Renal cortex interstitium (tissue), 15 donors: ENCODE data around the gene SLIT1. TPM values are rescaled to one million over a fixed set of nuclear protein-coding genes. Genes with fewer than 3 reads are reported as not detected.
A peak's percentile ranks its signal among the peaks of the same experiment; 100 is the strongest.

Source experiments
- DNase-seq, 11 donors: peaks; one replicate each; pipeline ENCODE4 v3.0.0-alpha.2; 2013; ENCODE audit warnings: low read depth in 9 of 11, low spot score in 4 of 11; ENCODE audit errors: extremely low read depth in 1 of 11
- long read RNA-seq, 16 experiments: transcript quantifications; one replicate each; lab custom pipeline, GENCODE V29; 2026
- polyA plus RNA-seq, 3 donors: library from polyadenylated mRNA; unstranded; fragments of 120-200 nt; gene quantifications; one replicate each; pipeline ENCODE4 v1.2.1, GENCODE V29; 2013; ENCODE audit not compliant: insufficient read length in 3 of 3

The SLIT1 gene
- polyA plus RNA-seq = 1 to 10 TPM; 6.9 to 7.7 (median 7.6) TPM
- long read RNA-seq, donor 1 = 0 reads
- long read RNA-seq, donor 2 = 0 reads
- long read RNA-seq, donor 3 = 0 reads
- long read RNA-seq, donor 4 = 0 reads
- long read RNA-seq, donor 5 = 0 reads
- long read RNA-seq, donor 6 = 0 reads
- long read RNA-seq, donor 7 = 0 reads
- long read RNA-seq, donor 8 = 0 reads
- long read RNA-seq, donor 9 = 0 reads
- long read RNA-seq, donor 10, full-length matches to known transcripts = 1 of 1 reads
- long read RNA-seq, donor 10, partial matches to known transcripts = 0 of 1 reads
- long read RNA-seq, donor 10, other reads (novel, unspliced or antisense) = 0 of 1 reads
- long read RNA-seq, donor 11 = 0 reads
- long read RNA-seq, donor 12 = 0 reads
- long read RNA-seq, donor 13 = 0 reads
- long read RNA-seq, donor 14 = 0 reads
- long read RNA-seq, donor 15 = 0 reads
- long read RNA-seq, donor 16 = 0 reads

GRCh38 chr10:97185326-97186058 is at the start of gene SLIT1:
Gene SLIT1, minus strand, starts transcription at chr10:97185959. Its CDS starts 285 bp downstream, at chr10:97185674.
- peak in 1 of 11 donors; percentile 44 for DNase-seq

DNA sequence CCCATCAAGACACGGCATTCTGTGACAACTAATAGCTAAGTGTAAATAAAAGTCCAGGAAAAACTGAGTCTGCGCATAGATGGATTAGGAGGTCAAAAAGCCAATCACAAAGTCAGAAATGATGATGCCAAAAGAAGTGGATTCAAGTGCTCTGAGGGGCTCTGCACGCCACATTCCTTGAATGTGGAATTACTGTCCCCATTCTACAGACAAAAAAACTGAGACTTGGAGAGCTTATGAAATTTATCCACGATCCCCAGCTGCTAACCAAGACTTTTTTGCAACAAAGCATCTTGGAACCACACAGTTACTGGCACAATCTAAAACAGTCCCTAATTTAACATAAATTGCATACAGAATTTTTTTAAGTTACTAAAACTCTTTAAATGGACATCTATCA is 49.6 kb upstream of the SLIT1 start:
- no peak for DNase-seq

DNA sequence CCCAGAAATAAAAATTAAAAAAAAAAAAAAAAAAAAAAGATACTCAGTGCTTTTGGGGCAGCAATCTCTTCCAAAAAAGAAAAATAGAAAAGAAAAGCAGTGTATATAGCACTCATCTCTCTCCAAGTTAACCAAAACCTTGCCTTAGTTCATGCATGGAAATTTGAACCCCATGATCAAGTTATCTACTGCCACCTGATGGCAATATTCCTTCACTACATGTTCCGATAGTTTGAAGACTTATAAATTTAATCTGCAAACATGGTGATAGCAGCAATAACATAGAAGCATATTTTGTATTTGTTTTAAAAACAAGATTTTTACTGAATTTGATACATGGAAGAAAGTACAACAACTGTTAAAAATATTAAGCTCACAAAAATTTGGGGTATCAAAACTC is 48.6 kb upstream of the SLIT1 start:
- DNase-seq = peak in 9 of 11 donors; percentile 10 to 40 (median 22)

GRCh38 chr10:97230146-97230545 is 44.4 kb upstream of the SLIT1 start:
- DNase-seq = no peak

DNA sequence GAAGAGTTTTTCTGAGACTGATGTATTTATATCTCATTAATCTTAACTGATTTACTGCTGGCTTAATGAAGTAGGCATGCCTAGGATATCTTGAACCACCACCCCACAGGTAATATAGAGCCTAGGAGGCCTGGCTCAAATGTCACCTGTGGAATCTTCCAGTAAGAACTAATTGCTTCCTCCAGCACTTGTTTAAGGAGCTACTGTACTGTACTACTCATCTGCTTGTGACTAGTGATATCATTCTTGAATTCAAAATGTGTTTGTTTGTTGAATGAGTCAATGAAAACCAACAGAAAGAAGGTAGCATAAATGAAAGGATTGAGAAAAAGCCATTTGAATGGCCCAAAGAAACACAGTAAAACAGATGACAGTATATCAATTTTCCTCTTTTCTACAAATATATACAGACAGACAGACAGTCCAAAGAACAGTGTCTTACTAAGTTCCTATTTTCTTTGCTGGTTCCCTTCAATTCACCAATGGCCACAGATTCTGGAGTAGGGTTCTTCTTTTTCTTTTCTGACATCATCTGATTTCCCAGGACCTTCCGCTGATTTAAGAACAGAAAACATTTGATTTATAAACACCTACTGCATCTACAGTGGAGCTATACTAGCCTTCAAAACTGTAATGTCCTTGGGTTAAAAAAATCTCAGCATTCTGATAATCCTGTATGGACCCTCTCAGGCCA is 43.7 kb upstream of the SLIT1 start:
- DNase-seq = no peak

DNA sequence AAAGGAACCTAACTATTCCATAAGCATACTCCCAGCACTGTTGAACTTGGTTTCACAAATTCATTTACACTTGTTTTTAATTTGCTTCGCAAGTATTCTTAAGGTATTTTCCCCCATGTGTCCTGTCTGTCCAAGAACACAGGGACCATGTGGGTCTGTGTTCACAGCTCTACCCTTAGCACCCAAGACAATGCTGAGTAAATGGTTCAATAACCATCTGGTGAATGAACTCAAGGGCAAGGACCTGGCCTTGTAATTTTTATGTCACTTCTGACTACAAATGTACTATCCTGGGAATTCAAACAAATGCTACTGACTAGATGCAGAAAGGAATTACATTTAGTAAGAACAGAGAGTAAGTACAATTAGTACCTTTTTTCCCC is 43.0 kb upstream of the SLIT1 start:
- DNase-seq = no peak

DNA sequence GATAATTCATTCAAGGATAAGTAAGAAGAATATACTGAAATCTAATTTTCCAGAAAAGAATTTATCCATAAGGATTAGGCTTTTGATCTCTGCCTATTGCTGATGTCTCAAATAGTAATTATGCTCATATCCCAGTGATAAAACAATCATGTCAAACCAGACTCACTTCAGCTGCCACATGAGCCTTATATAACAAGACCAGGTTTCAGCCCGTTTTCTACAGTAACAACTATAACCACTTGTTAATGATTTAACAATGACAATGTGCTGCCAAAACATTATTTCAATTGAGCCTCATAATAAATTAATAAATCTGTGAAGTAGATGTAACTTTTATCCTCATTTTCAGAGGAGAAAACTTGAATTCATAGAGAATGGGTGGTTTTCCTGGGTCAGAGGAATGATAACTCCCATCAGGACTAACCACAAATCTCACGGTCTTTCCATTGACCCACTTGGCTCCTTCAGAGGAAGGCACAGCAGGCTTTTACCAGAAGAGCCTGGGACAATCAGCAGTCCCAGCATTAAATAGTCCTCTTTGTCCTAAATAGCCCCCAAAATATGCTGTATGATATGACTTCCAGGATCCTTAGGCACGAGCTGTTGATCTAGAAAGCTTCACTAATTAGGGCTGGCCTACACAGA is 42.5 kb upstream of the SLIT1 start:
- DNase-seq = no peak

DNA sequence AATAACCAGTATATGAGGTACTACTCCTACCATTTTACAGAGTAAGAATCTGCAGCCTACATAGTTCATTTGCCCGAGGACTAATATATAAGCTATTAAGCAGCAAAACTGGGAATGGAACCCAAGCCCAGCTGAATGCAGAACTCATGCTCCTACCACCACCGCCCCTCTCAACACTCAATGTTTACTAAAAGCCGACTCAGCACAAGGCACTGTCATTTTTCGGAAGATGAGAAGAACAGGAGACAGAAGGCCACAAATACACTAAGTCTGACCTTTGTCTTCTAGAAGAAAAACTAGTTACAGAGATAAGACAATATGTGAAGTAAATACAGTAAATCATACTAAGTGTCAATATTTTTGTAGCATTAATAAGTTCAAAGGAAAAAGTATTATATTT is 40.6 kb upstream of the SLIT1 start:
- no peak for DNase-seq

DNA sequence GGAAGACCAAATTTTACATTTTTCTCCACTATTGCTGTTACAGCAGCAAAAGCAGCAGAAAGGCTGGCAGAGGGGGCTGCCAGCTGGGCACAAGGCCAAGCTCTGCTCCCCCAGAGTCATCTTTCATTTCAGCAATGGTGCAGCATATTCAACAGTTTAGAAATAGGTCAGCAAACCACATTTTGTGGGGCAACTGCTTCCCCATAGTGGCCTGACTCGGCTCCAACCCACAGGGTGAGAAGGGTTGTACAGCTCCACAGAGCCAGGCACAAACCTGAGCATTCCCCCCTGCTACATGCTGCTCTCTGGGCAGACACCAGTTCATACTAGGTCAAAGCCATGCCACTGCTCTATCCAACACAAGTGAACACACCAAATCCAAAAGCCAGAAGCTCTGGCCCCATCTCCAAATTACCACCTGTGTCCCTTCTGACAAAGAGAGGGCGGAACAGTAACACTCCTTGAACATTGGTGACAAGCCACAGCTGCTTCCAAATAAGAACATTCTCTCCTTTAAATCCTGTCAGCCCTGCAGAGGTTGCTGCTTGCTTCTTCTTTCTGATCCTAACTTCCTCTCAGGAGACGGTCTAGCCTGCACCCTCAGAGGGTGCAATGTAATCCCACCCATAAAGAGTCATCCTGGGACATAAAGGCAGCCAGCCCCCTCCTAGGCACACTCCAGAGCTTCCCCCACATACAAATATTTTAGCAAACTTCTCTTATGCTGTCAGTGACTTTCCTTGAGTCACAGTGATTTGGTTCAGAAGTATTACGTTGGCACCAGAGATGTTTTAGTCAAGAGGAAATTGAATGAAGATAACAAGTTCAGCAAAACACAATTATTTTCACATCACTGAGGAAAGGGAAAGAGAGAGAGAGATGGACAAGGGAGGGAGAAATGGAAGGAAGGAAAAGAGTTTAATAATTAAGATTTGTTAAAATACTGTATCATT is 39.0 kb upstream of the SLIT1 start:
- DNase-seq = no peak

GRCh38 chr10:97222326-97222961 is 36.7 kb upstream of the SLIT1 start:
- peak in 3 of 11 donors; percentile 12 to 33 (median 21) for DNase-seq

DNA sequence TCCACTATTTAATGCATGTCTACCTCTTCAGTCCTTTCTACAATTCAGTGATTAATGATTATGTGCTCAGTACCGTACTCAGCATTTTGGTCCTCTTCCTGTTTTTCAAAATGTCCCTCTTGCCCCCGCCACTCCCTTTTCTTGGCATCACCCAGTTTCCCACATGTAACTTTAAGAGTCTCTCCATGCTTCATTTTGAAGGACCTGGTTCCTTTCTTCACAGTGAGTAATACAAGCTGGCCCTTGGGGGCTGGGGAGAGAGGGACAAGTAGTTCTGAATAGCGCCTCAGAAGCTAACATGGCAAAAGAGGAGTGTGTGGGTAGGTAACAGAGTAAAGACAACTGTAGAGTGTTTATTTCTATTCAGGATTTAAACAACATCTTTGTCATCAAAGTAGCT is 34.6 kb upstream of the SLIT1 start:
- DNase-seq = no peak

DNA sequence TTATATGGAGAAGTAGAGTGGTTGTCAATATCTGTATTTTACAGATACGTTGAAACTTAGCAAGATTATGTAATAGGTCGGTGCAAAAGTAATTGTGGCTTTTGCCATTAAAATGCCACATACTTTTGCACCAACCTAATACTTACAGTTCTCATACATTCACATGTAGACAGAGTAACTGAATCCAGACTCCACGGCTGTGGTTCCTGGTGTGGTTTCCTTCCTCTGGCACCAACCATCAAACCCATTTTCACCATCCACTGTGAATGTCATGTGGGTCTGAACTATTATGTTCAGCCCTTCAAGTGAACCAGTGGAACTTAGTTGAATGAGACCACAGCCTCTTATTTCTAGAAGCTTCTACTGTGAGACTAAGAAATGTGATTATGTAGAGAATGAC is 31.5 kb upstream of the SLIT1 start:
- DNase-seq = no peak

DNA sequence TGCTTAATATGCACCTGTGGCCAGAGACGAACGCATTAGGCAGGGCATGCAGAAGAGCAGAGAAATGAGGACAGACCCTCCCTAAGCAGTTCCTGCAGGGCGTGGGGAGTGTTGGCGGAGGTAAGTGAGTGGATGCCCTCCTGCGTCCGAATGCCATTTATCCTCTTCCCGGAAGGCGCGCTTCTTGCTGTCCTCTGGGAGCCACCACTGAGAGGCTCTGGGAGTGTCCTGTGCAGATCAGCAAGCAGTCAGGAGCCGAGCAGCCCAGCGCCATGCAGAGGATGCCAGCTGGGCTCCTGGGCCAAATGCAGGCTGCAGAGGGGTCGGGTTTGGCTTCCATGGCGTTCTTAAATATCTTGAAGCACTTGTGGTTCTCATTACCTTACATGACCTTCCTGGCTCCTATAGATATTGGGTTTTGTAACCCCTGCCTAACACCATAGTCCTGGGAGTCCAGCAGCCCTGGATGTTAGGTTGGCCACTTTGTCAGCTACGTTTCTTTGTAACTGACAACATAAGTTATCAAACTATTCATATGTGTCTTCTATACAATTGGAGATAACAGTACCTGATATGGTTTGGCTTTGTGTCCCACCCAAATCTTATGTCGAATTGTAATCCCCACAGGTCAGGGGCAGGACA is 30.0 kb upstream of the SLIT1 start:
- no peak for DNase-seq

- DNase-seq = no peak
Measured at GRCh38 chr10:97213431-97213830, 27.7 kb upstream of the SLIT1 start.

DNA sequence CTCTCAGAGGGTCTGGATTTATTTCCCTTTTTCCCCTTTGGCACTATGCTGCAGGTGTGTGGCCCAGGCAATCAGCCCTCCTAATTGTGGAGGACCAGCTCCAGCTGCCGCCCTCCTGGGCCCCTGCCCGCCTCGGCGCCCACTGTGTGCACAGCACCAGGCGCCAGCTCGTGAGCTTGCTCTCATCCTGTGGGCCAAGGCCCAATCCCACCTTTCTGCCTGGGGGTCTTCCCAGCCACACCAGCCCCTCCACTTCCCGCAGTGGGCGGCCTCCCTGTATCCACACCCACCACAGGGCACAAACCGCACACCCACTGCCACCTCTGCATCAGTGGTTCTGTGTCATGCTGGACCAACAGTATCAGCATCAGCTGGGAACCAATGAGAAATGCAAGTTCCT is 25.5 kb upstream of the SLIT1 start:
- no peak for DNase-seq

- peak in 10 of 11 donors; percentile 47 to 73 (median 70) for DNase-seq
Measured at GRCh38 chr10:97210543-97210960, 24.8 kb upstream of the SLIT1 start.

GRCh38 chr10:97207756-97208346 is 22.1 kb upstream of the SLIT1 start:
- no peak for DNase-seq
